Bone marrow (tissue), 2 donors: ENCODE measurements around the gene SPR.
"Not testable (repeated sequence)": the region's sequence is repeated elsewhere in the genome, so short reads cannot be mapped to it uniquely, and the experiment has no call there.

Experiments
- DNase-seq, 2 donors: peaks; one replicate each; lab custom pipeline; 2025; lab: John Stamatoyannopoulos, UW

The SPR gene

DNA sequence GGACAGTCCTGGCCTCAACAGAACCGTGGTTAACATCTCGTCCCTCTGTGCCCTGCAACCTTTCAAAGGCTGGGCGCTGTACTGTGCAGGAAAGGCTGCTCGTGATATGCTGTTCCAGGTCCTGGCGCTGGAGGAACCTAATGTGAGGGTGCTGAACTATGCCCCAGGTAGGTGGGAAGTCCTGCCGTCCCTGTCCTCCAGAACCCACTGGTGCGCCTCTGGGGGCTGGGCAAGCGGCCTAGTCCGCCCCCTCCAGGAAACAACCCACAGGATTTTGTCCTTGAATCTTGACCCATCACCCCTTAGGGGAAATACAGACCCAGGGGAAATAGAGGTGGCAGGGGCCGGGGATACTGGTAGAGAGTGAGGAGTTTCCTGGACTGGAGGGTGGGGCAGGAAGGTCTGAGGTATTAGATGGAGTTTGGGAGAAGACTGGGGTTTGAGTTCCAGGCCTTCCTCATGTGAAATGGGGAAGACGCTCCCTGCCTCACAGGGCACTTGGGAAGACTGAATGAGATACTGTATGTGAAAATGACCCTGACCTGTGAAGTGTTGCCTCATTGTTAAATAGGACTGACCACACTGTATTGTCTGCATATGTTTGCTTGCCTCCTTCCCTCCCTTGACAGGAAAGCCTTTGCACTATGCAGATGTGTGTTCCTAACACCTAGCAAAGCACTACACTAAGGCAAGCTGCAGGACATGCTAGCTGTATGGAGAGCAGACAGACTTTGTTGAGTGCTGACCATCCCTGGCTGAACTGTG, 1.4 kb downstream of the SPR start:
- DNase-seq: no peak

DNA sequence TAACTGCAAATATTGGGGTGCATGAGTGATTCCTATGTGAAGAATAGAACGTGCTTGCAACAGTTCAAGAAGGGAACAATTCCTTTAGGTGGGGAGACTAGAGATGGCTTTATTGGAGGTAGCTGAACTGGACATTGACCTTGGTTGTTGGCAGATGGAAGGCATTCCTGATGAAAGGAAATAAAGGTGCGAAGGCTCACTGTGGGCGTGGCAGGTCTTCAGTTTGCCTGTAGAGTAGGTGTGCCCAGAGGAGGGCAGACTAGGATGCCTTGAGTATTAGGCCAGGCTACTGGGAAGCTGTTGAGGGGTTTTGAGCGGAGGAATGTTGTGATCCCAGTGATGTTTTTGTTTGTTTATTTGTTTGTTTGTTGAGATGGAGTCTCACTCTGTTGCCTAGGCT, 2.8 kb downstream of the SPR start:
- no peak for DNase-seq

DNA sequence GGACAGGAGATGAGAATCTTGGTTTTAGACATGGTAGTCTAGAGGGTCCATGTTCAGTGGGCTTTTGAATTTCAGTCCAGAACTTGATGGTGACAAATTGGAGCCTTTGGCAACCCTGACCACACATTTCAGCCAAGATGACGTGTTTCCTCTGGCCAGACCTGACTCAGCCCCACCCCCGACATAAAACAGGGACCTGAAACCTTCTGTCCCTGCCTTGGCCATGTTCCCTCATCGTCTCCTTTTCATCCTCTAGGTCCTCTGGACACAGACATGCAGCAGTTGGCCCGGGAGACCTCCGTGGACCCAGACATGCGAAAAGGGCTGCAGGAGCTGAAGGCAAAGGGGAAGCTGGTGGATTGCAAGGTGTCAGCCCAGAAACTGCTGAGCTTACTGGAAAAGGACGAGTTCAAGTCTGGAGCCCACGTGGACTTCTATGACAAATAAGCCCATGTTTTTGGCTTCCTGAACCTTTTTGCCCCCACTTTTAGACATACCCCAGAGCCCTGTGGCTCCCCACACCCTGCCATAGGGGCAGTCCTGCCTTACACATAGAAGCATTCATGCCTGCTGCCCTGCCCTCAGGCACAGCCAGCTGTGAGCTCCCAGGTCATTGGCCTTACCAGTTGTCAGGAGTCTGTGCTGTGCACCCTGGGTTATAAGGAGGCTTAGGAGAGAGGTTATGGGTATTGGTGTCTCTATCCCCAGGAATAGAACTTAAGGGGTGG, 4.0 kb downstream of the SPR start:
- peak in 1 of 2 donors; percentile 23 for DNase-seq

DNA sequence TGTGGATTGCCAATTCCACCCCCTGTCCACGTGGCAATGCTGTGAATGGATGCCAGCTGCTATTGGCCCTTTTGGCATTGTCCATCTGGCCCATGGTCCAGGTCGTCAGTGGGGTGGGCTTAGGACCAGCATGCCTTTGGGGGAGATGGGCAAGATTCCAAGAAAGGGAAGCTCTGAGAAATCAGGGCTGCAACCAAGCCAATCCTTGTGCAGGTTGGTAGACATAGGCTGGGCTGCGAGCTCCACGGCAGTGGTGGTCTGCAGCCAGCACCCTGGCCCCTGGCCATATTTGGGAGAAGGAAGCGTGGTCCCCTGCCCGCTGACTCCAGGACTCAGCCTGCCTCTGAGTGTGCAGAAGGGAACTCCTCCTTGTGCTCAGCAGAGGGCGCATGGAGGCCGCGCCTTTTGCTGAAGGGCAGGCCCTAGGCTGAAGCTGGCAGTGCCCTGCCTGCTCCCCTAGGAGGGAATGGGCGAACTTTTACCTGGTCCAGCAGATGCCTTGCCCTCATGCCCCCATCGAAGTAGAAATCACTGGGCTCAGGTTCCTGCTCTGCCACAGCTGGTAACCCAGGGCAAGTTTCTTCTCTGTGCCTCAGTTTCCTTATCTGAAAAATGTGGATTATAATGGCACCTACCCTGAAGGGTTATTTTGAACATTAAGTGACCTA, 5.4 kb downstream of the SPR start:
- DNase-seq: peak in 1 of 2 donors; percentile 27

DNA sequence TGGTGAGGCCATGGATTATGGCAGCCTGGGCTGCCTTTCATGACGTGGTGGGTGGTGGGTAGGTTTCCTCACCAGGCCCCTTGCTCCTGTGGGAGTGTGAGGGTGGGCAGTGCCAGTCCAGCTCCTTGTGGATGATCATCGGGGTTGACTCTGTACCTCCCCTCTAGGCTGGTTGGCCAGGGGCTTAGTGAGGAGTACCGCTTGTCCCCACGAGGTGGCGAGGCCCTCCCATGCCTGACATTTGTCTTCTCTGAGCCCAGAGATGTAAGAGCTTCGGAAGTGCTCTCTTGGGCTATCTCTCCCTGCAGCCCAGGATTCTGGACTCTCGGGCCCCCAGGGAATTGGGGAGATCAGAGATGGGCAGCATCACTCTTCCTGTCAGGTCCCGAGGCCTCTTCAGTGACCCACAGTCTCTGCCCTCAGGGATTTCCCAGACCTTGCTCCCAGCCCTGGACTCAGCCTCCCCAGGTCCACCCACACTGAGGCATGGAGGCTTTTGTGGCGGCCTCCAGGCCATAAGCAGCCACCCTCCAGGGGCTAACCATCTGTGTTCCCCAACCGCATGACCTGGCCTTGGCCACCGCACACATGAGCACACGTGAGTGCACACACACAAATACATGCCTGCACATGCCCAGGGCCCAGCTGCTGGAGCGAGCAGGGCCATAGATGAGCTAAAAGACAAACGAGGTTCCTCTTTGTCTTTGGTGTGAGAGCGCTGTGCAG, 6.5 kb downstream of the SPR start:
- no peak for DNase-seq

DNA sequence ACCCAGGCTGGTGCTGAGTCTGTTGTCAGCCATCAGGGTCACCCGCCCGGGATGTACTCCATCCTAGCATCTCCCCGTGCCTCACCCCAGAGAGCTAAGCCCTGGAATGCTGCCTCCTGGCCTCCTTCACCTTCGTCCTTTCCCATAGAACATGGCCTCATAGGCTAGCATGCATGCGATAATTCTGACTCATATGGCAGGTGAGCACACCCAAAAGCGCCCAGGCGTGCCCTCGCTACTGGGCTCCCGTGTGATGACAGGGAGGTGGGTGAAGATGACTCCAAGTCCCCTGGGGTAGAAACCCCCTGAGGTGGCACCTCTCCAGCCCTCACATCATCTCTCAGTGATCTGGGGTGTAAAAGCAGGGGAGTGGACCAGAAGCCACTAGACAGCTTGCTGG, 7.3 kb downstream of the SPR start:
- no peak for DNase-seq

DNA sequence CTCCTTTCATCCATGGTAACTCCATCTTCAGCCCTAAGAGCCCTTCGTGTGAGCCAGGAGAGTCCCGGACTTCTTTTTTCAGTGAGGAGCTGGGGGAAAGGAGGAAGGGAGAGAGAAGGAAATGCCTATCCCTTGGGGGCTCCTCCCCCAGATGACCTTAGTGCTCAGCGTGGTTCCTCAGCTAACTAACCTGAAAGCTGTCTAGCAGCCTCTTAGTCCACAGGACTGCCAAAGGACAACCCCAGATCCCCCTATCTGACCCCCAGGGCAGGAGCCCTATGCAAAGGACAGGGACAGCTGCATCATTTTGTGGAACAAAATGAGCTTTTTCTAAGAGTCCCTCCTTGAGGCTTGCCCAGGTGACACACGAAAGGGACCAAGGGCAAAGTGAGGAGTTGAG, 7.9 kb downstream of the SPR start:
- no peak for DNase-seq

DNA sequence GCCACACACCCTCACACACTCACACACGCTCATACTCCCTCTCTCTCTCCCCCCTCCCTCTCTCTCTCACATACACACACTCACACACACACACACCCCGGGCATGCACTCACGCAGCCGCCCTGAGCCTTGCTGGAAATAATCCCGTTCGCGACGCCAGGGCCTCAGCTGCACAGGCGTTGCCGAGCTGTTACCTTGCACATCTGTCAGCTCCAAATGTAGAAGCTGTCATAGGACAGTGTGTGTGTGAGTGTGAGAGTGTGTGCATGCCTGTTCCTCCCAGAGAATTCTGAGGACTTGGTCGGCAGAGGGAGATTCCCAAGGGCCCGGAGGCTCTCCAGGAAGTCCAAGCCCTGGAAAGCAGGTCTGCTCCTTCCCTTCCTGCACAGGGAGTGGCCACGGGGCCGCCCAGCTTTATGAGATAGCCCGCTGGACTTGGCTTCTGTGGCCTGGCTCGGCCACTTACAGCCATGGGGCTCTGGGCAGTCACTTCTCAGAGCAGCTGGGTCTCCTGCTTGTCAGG, 8.6 kb downstream of the SPR start:
- no peak for DNase-seq

DNA sequence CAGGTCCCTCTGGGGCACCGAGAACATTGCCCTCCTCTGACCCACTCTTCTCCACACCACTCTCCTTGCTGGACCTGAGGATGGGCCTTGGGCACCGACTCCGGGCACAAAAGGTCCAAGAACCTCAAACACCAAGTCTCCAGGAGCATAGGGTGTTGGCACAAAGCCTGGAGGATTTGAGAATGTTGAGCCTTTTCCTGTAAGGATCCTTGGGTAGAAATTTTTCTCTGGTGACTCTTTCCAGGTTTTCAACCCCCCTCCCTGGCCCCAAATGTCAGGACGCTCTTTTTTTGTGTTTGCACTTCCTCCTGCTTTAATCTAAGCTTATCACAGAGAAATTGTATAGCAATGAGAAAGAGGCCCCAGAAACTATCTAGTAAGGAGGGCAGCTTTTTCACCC, 9.2 kb downstream of the SPR start:
- DNase-seq: no peak

DNA sequence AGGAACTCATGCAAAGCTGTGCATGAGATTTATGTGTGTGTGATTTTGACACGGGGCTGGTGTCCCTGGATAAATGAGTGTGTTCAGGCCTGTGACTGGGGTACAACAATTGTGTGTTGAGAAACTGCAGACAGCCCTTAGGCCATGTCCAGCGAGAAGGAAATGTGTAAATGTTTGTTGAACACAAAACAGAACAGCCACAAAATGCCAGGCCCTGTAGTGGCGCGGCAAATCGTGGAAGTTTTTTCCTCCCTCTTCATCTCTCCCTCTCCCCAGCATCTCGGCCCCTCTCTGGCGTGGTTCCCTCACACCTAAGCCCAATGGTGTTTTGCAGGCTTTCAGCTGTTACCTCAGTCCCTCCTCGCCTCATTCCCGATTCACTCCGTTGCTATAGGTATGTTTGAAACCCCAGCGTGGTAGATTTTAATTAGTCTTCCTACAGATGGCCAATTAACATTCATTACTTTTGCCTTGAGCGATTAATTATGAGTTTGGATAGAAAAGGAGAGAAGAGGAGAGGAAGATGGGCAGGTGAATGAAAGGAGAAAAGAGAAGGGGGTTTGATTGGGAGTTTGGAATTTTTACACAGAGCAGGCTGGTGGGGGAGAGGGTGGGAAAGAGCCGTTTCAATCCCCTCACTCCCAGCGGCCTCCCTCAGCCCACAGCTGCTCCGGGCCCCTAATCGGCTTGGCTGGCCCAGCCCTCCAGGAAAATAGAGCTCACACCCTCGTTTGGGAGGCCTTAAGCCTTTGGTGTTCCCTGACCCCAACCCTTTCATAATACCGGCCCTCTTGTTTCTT, 10.8 kb downstream of the SPR start:
- no peak for DNase-seq

DNA sequence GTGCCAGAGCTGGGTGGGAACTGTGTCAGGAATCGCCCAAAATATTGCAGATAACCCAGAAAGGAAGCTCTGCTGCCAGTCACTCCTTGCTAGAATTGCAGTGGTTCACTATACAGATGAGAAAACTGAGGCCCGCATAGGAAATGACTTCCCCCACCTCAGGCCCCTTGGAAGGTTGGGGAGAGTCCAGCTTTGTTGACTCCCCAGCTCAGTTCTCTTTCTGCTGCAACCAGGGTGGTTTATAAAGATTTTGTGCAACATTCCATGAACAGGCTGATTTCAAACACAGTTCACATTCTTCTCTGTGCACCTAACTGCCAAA, 11.3 kb downstream of the SPR start:
- DNase-seq: no peak

DNA sequence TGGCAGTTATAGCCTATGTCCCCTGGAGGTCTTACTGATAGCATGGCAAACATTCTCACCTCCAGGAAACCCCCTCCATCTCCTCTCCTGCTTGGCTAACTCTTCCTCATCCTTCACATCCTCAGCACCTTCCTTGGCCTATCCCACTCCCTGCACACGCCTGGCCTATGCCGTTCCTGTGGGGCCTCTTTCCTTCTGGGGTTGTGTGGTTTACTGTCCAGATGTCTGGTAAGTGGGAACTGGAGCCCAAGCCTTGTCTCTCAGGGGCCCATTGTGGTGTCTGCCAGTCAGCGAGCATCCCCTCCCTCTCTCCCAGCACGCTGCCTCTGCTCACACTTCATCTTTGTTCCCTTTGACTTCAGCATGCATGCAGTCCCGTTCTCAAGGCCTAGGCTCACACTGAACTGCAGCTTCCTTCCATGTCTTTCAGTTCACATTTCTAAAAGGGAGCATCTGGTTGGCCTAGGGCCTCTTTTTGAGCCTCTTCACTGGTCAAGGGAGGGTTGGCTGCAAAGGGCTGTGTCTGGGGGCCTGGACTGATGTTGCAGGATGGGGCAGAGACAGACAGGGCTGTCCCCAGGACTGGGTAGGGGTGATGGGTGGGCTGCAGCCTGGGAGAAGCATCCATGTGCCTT, 13.1 kb downstream of the SPR start:
- DNase-seq: no peak

DNA sequence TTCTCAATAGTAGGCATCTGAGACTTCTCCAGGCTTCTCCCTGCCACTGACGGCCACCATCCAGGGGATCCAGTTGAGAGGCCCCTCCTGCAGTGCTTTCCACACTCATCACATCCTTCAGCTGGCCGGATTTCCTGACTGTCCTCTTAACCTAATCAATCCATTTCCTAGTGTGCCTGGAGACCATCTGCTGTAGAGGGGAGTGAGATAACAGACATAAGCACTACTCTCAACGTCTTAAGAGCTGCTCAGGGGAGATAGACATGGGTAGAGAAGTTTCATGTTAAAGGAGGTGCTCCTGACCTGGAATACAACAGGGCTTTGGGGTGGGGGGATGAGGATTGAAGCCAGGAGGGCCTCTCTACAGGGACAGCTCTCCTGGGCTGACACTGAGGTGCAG, 14.2 kb downstream of the SPR start:
- DNase-seq: no peak

DNA sequence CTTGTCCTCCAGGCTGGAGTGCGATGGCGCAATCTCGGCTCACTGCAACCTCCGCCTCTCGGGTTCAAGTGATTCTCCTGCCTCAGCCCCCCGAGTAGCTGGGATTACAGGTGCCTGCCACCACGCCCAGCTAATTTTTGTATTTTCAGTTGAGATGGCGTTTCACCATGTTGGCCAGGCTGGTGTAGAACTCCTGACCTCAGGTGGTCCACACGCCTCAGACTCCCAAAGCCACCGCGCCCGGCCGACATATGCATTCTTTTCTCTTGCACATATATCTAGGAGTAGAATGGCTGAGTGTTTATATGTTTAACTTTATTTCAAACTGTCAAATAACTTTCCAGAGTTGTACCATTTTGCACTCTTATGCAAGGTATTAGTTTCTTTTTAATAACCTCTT, 20.2 kb downstream of the SPR start:
- DNase-seq: not testable (repeated sequence)

DNA sequence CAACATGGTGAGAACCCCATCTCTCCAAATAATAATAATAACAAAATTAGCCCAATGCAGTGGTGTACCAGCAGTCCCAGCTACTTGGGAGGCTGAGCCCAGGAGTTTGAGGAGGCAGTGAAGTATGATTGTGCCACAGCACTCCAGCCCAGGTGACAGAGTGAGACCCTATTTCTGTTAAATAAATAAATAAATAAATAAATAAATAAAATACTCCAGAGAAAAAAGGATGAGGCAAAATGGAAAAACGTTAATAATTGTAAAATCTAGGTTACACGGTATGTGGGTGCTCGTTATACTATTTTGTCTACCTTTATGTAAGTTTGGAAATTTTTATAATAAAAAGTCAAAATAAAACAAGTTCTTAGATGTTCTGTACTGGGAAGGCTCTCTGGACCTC, 21.5 kb downstream of the SPR start:
- no peak for DNase-seq

DNA sequence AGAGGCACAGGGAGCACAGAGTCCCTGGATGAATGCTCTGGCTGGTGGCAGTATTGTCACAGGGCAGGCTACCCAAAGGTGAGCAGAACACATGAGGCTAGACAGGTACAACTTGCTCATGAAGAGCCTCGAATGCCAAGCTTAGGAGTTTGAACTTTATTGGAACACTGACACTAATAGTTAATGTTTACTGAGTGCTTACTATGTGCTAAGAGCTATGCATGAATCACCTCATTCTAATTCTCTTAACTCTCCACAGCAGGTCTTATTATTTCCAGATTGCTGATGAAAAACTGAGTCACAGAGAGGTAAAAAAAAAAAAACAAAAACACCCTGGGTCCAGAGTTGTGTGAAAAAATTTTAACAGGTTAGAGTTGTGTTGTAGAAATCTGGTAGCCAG, 24.0 kb downstream of the SPR start:
- no peak for DNase-seq

DNA sequence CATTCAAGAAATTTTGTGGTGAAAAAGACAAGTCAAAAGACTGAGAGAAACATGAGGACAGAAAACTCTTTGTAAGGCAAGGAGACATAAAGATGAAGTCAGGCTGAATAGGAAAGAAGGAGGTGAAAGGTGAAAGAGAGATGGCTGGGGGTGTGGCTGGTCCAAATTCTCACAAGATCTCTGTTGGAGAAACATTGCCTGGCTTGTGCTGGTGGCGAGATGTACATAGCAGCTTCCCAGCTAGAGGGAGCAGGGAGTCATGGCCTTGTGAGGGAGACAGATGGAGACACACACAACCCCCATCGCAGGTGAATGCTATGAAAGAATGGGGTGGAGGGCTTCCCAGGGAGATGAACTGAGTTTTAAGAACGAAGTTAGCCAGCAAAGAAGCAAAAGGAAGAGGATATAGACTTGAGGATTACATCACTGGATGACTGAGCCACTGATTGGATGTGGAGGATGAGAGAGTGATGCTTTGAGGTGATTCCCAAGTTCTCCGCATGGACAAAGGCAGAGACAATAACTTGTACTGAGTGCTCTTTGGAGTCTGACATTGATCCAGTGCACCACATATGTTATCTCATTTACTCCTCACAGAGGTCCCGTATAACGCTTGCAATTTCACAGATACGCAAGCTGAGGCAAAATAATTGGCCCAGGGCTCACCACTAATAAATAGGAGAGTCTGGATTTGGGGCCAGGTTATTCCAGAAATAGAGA, 26.4 kb downstream of the SPR start:
- no peak for DNase-seq

DNA sequence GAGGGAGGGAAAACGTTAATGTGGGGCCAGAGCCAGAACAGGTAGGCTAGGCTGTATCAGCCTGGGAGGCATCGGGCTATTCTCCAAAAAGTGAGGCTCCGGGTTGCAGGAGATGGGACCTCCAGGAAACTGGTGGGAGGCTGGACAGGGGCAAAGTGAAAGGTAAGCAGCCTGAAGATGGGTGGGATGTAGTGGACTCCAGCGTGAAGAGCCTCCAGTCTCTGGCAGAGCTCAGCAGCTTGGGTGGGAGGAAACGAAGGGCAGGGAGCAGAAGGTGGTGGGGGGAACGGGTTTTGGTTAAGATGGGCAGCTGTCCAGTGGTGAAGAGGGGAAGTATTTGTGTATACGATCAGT, 27.0 kb downstream of the SPR start:
- no peak for DNase-seq

DNA sequence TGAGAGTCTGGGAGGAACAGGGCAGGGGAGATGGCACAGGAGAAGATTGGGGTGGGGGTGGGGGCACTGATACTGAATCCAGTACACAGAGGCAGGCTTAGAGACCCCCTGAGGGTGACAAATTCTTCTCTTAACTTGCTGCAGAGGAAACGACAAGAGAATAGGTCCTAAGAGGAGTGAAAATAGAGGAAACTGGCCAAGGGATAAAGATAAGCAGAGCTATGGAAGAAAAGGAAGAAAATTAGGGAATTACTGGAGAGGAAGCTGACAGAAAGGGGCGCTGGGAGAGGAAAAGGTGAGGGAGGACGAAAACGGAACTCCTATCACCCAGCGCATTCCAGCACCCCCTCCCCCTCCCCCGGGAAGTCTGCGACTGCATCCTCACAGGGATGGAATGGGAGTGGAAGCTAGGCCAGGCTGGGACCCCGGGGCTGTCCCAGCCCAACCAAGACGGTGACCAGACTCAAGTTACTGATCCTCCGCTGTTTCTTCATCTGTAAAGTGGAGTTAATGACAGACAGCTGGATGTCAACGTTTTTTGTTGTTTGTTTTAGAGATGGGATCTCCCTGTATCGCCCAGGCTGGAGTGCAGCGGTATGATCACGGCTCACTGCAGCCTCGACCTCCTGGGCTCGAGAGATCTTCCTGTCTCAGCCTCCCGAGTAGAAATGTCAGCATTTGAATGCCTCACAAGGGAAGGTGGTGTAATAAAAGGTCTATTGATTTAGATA, 27.5 kb downstream of the SPR start:
- no peak for DNase-seq
